GM10266 (cell line): ENCODE results near the gene NDUFS2.
"Not testable (repeated sequence)": the region's sequence is repeated elsewhere in the genome, so short reads cannot be mapped to it uniquely, and the experiment has no call there.

ENCODE experiments used
- DNase-seq: peaks from one replicate; pipeline ENCODE4 v3.0.0; 2012; ENCODE audit errors: extremely low spot score
- CTCF ChIP-seq: IDR thresholded peaks from 2 replicates; pipeline ENCODE4 v1.5.1; 2012; ENCODE audit warnings: mild to moderate bottlenecking, low read depth; ENCODE audit not compliant: control insufficient read depth, insufficient read depth; ENCODE audit errors: missing control alignments

Gene NDUFS2

GRCh38 chr1:161242313-161242712 is 40.1 kb downstream of the NDUFS2 start:
- TF ChIP-seq CTCF: no peak

GRCh38 chr1:161244888-161245287 is 42.7 kb downstream of the NDUFS2 start:
- no peak for TF ChIP-seq CTCF
- no peak for DNase-seq

More at GRCh38 chr1:161242313-161242712, 40.1 kb downstream of the NDUFS2 start:
- no peak for DNase-seq

GRCh38 chr1:161250100-161250499 is 47.9 kb downstream of the NDUFS2 start:
- DNase-seq: not testable (repeated sequence)

GRCh38 chr1:161250829-161251228 is 48.7 kb downstream of the NDUFS2 start:
- TF ChIP-seq CTCF: no peak
- DNase-seq: no peak

- no peak for DNase-seq
- no peak for TF ChIP-seq CTCF
Observed at GRCh38 chr1:161251579-161251978, 49.4 kb downstream of the NDUFS2 start.

GRCh38 chr1:161255302-161255701 is 53.1 kb downstream of the NDUFS2 start:
- DNase-seq: not testable (repeated sequence)

GRCh38 chr1:161255955-161256520 is 53.9 kb downstream of the NDUFS2 start:
- DNase-seq: not testable (repeated sequence)

- DNase-seq: not testable (repeated sequence)
Observed at GRCh38 chr1:161257109-161257508, 54.9 kb downstream of the NDUFS2 start.

- peak; percentile 62 for DNase-seq
- no peak for TF ChIP-seq CTCF
Observed at GRCh38 chr1:161258439-161259344, 56.5 kb downstream of the NDUFS2 start, which contains the start of gene PCP4L1. Gene PCP4L1 (plus strand): TSS chr1:161258745. CDS start chr1:161258975, 230 bp downstream.
